HCT116 (cell line): ENCODE measurements around the gene EIF3K. TPM values are rescaled to one million over a fixed set of nuclear protein-coding genes. Genes with fewer than 3 reads are reported as not detected.

Experiments used
- ATAC-seq: fragments of 200-7000 bp; cut with Tn5 transposase; 2 replicates; pipeline ENCODE4 v1.9.1; 2020; ENCODE audit warnings: mild to moderate bottlenecking, moderate library complexity
- BruUV-seq: library from RNA; stranded (reverse); fragments of 400-500 nt; replicated peaks from 2 replicates; lab custom pipeline; 2021; lab: Mats Ljungman, UMichigan
- CTCF ChIA-PET: fragments of 300-600 bp; sonication (Branson Sonifier 250); formaldehyde crosslinking; loops from one replicate; lab custom pipeline; 2021; ENCODE audit warnings: antibody characterized with exemption; lab: Charles Lee
- POLR2A ChIA-PET: fragments of 300-600, 350-600 bp; sonication (Branson Sonifier 250); formaldehyde crosslinking; loops from one replicate; lab custom pipeline; 2021; ENCODE audit warnings: antibody characterized with exemption; lab: Charles Lee
- RAD21 ChIA-PET, 2 experiments: fragments of 300-600 bp; sonication (Branson Sonifier 250); formaldehyde crosslinking; loops; one replicate each; lab custom pipeline; 2023; ENCODE audit warnings: low total read pairs in 2 of 2; ENCODE audit not compliant: uncharacterized antibody in 2 of 2, unreplicated experiment in 2 of 2, low non-redundant PET in 1 of 2; lab: Charles Lee
- DNase-seq: peaks from one replicate; pipeline ENCODE4 v3.0.0-alpha.2; 2010; ENCODE audit warnings: low read depth, low spot score
- H2AFZ ChIP-seq: fragments of 200-600 bp; shearing (Covaris generic), sonication (generic); 2 replicates; pipeline ENCODE4 v1.6.1; 2017; ENCODE audit warnings: low read depth, mixed run types, mixed read lengths, antibody characterized with exemption, low read length; ENCODE audit not compliant: poor library complexity, severe bottlenecking
- H3K27ac ChIP-seq: 2 replicates; pipeline ENCODE4 v1.5.1; 2012; ENCODE audit warnings: low read depth, low read length
- H3K27me3 ChIP-seq: fragments of 200-600 bp; sonication (generic); 2 replicates; pipeline ENCODE4 v1.6.1; 2016; ENCODE audit warnings: mixed run types, low read length, mixed read lengths; ENCODE audit not compliant: insufficient read depth
- H3K36me3 ChIP-seq, 2 experiments: fragments of 200-500 bp in 1 of 2; fragments of 200-600 bp in 1 of 2; sonication (Bioruptor generic) in 1 of 2; sonication (generic) in 1 of 2; 2 replicates each; pipeline versions ENCODE4 v1.5.1 to v1.6.1; 2014 to 2016; ENCODE audit warnings: low read length in 2 of 2, inconsistent platforms in 1 of 2, mixed read lengths in 1 of 2, mixed run types in 1 of 2; ENCODE audit not compliant: insufficient read depth in 2 of 2, control insufficient read depth in 1 of 2
- H3K4me1 ChIP-seq, 2 experiments: fragments of 200-600 bp in 1 of 2; sonication (generic) in 1 of 2; 2 replicates each; pipeline versions ENCODE4 v1.5.1 to v1.6.1; 2012 to 2017; ENCODE audit warnings: low read length in 2 of 2, inconsistent platforms in 1 of 2, mild to moderate bottlenecking in 1 of 2, mixed read lengths in 1 of 2, mixed run types in 1 of 2, moderate library complexity in 1 of 2; ENCODE audit not compliant: insufficient read depth in 2 of 2, control insufficient read depth in 1 of 2
- H3K4me2 ChIP-seq: fragments of 200-600 bp; sonication (generic); 2 replicates; pipeline ENCODE4 v1.6.1; 2017; ENCODE audit warnings: mixed run types, low read length, mixed read lengths
- H3K4me3 ChIP-seq, 2 experiments: fragments of 200-600 bp in 1 of 2; sonication (generic) in 1 of 2; replicated peaks in 1 of 2; 2 replicates each; pipeline ENCODE4 v1.5.1; 2011 to 2016; ENCODE audit warnings: low read length in 2 of 2, control low read depth in 1 of 2, low read depth in 1 of 2, mild to moderate bottlenecking in 1 of 2, mixed read lengths in 1 of 2, mixed run types in 1 of 2
- H3K79me2 ChIP-seq: fragments of 200-600 bp; sonication (generic); 2 replicates; pipeline ENCODE4 v1.6.1; 2017; ENCODE audit warnings: mild to moderate bottlenecking, mixed run types, low read length, moderate library complexity, mixed read lengths; ENCODE audit not compliant: insufficient read depth
- H3K9ac ChIP-seq: fragments of 200-600 bp; sonication (generic); 2 replicates; pipeline ENCODE4 v1.6.1; 2016; ENCODE audit warnings: low read length, mixed read lengths
- H3K9me2 ChIP-seq: fragments of 200-600 bp; sonication (generic), shearing (Covaris generic); 2 replicates; pipeline ENCODE4 v1.6.1; 2017; ENCODE audit warnings: mixed run types, mild to moderate bottlenecking, moderate library complexity; ENCODE audit not compliant: insufficient read depth
- H3K9me3 ChIP-seq, 2 experiments: fragments of 200-500 bp in 1 of 2; fragments of 200-600 bp in 1 of 2; sonication (Bioruptor generic) in 1 of 2; sonication (generic) in 1 of 2; 2 replicates each; pipeline ENCODE4 v1.6.1; 2014 to 2017; ENCODE audit warnings: low read length in 2 of 2, mixed read lengths in 2 of 2, inconsistent platforms in 1 of 2, low read depth in 1 of 2, mild to moderate bottlenecking in 1 of 2, mixed run types in 1 of 2, moderate library complexity in 1 of 2; ENCODE audit not compliant: control insufficient read depth in 1 of 2, insufficient read depth in 1 of 2
- H4K20me1 ChIP-seq: fragments of 200-600 bp; sonication (generic), shearing (Covaris generic); 2 replicates; pipeline ENCODE4 v1.6.1; 2017; ENCODE audit warnings: mixed run types, mild to moderate bottlenecking, moderate library complexity; ENCODE audit not compliant: insufficient read depth
- CBX3 ChIP-seq: IDR thresholded peaks from 2 replicates; pipeline ENCODE4 v1.6.1; 2012; ENCODE audit warnings: low read depth
- CEBPB ChIP-seq: IDR thresholded peaks from 2 replicates; pipeline ENCODE4 v1.6.1; 2012; ENCODE audit warnings: low read depth
- EGR1 ChIP-seq: IDR thresholded peaks from 2 replicates; pipeline ENCODE4 v1.6.1; 2012; ENCODE audit warnings: low read depth
- EZH2 ChIP-seq: fragments of 200-600 bp; sonication (generic); IDR thresholded peaks from 2 replicates; pipeline ENCODE4 v1.6.1; 2017; ENCODE audit warnings: antibody characterized with exemption, mixed run types
- FOSL1 ChIP-seq: IDR thresholded peaks from 2 replicates; pipeline ENCODE4 v1.6.1; 2012; ENCODE audit warnings: low read depth
- SIN3A ChIP-seq: IDR thresholded peaks from 2 replicates; pipeline ENCODE4 v1.6.1; 2012; ENCODE audit warnings: low read depth
- SP1 ChIP-seq: IDR thresholded peaks from 2 replicates; pipeline ENCODE4 v1.6.1; 2012; ENCODE audit warnings: low read depth
- SRF ChIP-seq: IDR thresholded peaks from 2 replicates; pipeline ENCODE4 v1.6.1; 2012; ENCODE audit warnings: low read depth
- TCF7L2 ChIP-seq: IDR thresholded peaks from 2 replicates; pipeline ENCODE4 v1.7.0; 2011; ENCODE audit warnings: borderline replicate concordance, inconsistent platforms; ENCODE audit not compliant: insufficient read depth, insufficient read length; ENCODE audit errors: extremely low read depth
- YY1 ChIP-seq: IDR thresholded peaks from 2 replicates; pipeline ENCODE4 v1.6.1; 2011; ENCODE audit warnings: low read length, low read depth, moderate library complexity, mild to moderate bottlenecking; ENCODE audit not compliant: insufficient replicate concordance; ENCODE audit errors: extremely low read depth
- ZFX ChIP-seq: fragments of 450-650 bp; IDR thresholded peaks from 2 replicates; pipeline ENCODE4 v1.6.1; 2017
- ZNF274 ChIP-seq: fragments of 200-500 bp; sonication (Bioruptor generic); IDR thresholded peaks from 2 replicates; pipeline ENCODE4 v1.6.1; 2014; ENCODE audit warnings: mild to moderate bottlenecking, low read depth, low read length, inconsistent platforms
- intact Hi-C: fragments of 100-400 bp; cut with micrococcal nuclease; formaldehyde crosslinking; loops from 2 replicates; pipeline ENCODE4 v1.10.0; 2022
- total RNA-seq: library from RNA; stranded (reverse); gene quantifications from one replicate; pipeline ENCODE4 v1.2.1, GENCODE V29; 2021; ENCODE audit not compliant: unreplicated experiment
- TF ChIP-seq, protein P1 (sequence below): IDR thresholded peaks from 2 replicates; pipeline ENCODE4 v1.6.1; 2012
- TF ChIP-seq, protein P2 (sequence below), 3 experiments: fragments of 200-600 bp in 1 of 3; sonication (generic) in 1 of 3; IDR thresholded peaks in 2 of 3; conservative IDR thresholded peaks in 1 of 3; 2 replicates each; pipeline ENCODE4 v1.5.1; 2012 to 2017; ENCODE audit warnings: low read depth in 2 of 3, low read length in 2 of 3, antibody characterized with exemption in 1 of 3, borderline replicate concordance in 1 of 3, control low read depth in 1 of 3, mild to moderate bottlenecking in 1 of 3, mixed read lengths in 1 of 3, mixed run types in 1 of 3, moderate library complexity in 1 of 3; ENCODE audit not compliant: insufficient read depth in 1 of 3

Gene EIF3K
- total RNA-seq, 1 experiment from 2014 or later, result 313 TPM

DNA sequence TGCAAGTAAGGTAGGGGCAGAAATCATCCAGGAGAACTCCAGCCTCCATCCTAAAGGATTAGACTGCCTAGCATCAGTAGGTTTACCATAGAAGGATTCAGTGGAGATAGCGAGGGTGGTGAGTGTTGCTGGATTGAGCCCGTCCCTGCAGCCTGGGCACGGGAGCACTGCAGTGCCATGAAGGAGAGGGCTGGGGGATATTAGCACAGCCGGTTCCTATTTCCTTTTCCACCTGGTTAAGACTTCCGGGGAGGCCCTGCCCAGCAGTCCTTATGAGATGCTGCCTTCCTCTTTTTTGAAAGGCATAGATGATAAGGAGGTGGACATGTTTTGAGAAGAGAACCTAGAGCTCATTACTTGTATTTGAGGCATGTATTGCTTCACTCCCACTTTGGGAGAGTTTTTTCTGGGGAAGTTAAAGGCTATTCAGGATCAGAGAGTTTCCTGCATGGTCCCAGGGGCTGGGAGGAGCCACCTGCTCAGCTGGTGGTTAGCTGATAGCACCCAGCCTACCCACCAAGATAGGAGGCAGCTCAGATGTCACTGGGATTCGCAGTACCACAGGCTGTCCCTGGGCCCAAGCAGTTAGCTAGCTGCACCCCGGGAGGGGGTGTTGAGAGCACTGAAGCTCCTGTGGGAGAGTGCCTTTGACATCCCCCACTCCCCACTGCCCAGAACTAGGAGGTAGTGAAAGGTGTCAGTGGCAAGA is 45.7 kb downstream of the EIF3K start:
- Histone ChIP-seq H3K9me2 (no peaks in the 10 kb centered on the region), H3K79me2 (peaks cover 100% of the 10 kb centered on the region), H3K4me2 (peak overlapping the region; percentile 25), H3K4me1 (peaks cover 78 to 95% of the 10 kb centered on the region in 2 experiments), H3K4me3 (no peak overlapping the region), H3K36me3 (peaks cover 7 to 22% of the 10 kb centered on the region in 2 experiments; a peak in 2 of 4 replicates), H4K20me1 (peaks cover 11% of the 10 kb centered on the region; the same call in 1 of the 2 replicates), H3K27ac (peak overlapping the region; percentile 17; the same call in 1 of the 2 replicates), H3K27me3 (no peaks in the 10 kb centered on the region), H2AFZ (no peak overlapping the region), H3K9ac (peak overlapping the region; percentile 37; the same call in 1 of the 2 replicates), H3K9me3 (no peaks in the 10 kb centered on the region)
- no peak for ATAC-seq
- no TSS peak for BruUV-seq
- intact Hi-C loops, result no loop called here
- ChIA-PET RAD21 (no interaction called here), CTCF (interaction anchor here (0.6 kb wide), 1 partner anchor 439 kb away, joined by 3 read pairs; no protein-coding TSS in a partner anchor), POLR2A (no interaction called here)
- TF ChIP-seq CBX3, result no peak
- TF ChIP-seq, protein P1, sequence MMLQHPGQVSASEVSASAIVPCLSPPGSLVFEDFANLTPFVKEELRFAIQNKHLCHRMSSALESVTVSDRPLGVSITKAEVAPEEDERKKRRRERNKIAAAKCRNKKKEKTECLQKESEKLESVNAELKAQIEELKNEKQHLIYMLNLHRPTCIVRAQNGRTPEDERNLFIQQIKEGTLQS, result no peak
- TF ChIP-seq EZH2, result no peak
- no peak for TF ChIP-seq SIN3A
- TF ChIP-seq SP1, result no peak
- no peak for TF ChIP-seq EGR1
- no peak for TF ChIP-seq ZFX
- no peak for TF ChIP-seq YY1
- TF ChIP-seq CEBPB, result no peak
- TF ChIP-seq FOSL1, result no peak
- no peak for TF ChIP-seq ZNF274
- TF ChIP-seq, protein P2, sequence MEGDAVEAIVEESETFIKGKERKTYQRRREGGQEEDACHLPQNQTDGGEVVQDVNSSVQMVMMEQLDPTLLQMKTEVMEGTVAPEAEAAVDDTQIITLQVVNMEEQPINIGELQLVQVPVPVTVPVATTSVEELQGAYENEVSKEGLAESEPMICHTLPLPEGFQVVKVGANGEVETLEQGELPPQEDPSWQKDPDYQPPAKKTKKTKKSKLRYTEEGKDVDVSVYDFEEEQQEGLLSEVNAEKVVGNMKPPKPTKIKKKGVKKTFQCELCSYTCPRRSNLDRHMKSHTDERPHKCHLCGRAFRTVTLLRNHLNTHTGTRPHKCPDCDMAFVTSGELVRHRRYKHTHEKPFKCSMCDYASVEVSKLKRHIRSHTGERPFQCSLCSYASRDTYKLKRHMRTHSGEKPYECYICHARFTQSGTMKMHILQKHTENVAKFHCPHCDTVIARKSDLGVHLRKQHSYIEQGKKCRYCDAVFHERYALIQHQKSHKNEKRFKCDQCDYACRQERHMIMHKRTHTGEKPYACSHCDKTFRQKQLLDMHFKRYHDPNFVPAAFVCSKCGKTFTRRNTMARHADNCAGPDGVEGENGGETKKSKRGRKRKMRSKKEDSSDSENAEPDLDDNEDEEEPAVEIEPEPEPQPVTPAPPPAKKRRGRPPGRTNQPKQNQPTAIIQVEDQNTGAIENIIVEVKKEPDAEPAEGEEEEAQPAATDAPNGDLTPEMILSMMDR (IDR thresholded peaks at IDR 0.05 in 2 of 3, conservative IDR thresholded peaks at IDR 0.05 in 1 of 3; ENCODE audit: borderline replicate concordance in 1 of 3, insufficient read depth in 1 of 3, low read depth in 2 of 3, low read length in 2 of 3), result no peak
- TF ChIP-seq SRF, result no peak
- TF ChIP-seq TCF7L2, result no peak
- no peak for DNase-seq
